Measurements from ENCODE around the gene KNSTRN.

GRCh38 chr15:40337597-40337996 lies 44.9 kb upstream of the KNSTRN start:
- TF ChIP-seq FOXM1 (IDR thresholded peaks at IDR 0.05; ENCODE audit: borderline replicate concordance, low read depth) = no peak
- TF ChIP-seq MAX (IDR thresholded peaks at IDR 0.05) = no peak
- TF ChIP-seq EP300 (IDR thresholded peaks at IDR 0.05; ENCODE audit: borderline replicate concordance) = no peak
- TF ChIP-seq NFIC (IDR thresholded peaks at IDR 0.05) = no peak
- TF ChIP-seq RAD21 (IDR thresholded peaks at IDR 0.05; ENCODE audit: low read depth) = no peak
- TF ChIP-seq TAF1 (IDR thresholded peaks at IDR 0.05; ENCODE audit: low read depth) = no peak
- no peak for TF ChIP-seq REST (IDR thresholded peaks at IDR 0.05; ENCODE audit: low read depth)
- TF ChIP-seq YY1 (IDR thresholded peaks at IDR 0.05; ENCODE audit: low read depth) = no peak
- no peak for TF ChIP-seq EGR1 (IDR thresholded peaks at IDR 0.05)
- no peak for TF ChIP-seq TEAD4 (IDR thresholded peaks at IDR 0.05)
